HG03159 (cell line): Measurements from ENCODE around the gene CPTP.

Experiments
- ATAC-seq: cut with Tn5 transposase; IDR thresholded peaks from one replicate; pipeline ENCODE4 v1.9.1; 2021; ENCODE audit warnings: mild to moderate bottlenecking, moderate library complexity; ENCODE audit not compliant: unreplicated experiment

The CPTP gene

GRCh38 chr1:1317420-1317819 lies 7.2 kb upstream of the CPTP start:
- no peak for ATAC-seq

GRCh38 chr1:1318131-1318652 lies 6.4 kb upstream of the CPTP start:
- ATAC-seq: no peak

GRCh38 chr1:1318777-1319645 lies 5.6 kb upstream of the CPTP start:
- no peak for ATAC-seq

GRCh38 chr1:1319646-1319941 lies 5.0 kb upstream of the CPTP start:
- no peak for ATAC-seq

- no peak for ATAC-seq
These were observed 3.7 kb upstream of the CPTP start for GRCh38 chr1:1320666-1321448.

- no peak for ATAC-seq
These were observed 3.1 kb upstream of the CPTP start for GRCh38 chr1:1321477-1321876.

GRCh38 chr1:1322418-1322817 lies 2.2 kb upstream of the CPTP start:
- ATAC-seq: no peak

GRCh38 chr1:1322952-1323351 lies 1.6 kb upstream of the CPTP start:
- no peak for ATAC-seq

- ATAC-seq: peak; percentile 44
These were observed 498 bp upstream of the CPTP start for GRCh38 chr1:1324084-1324523.

- ATAC-seq: no peak
These were observed 879 bp downstream of the CPTP start for GRCh38 chr1:1325288-1326074.

- no peak for ATAC-seq
These were observed 1.5 kb downstream of the CPTP start for GRCh38 chr1:1326075-1326605.

- no peak for ATAC-seq
These were observed 2.7 kb downstream of the CPTP start for GRCh38 chr1:1327291-1327690.

- ATAC-seq: no peak
These were observed 3.7 kb downstream of the CPTP start for GRCh38 chr1:1328254-1328653.

GRCh38 chr1:1329304-1330210 lies 5.0 kb downstream of the CPTP start:
- no peak for ATAC-seq

- no peak for ATAC-seq
These were observed 5.9 kb downstream of the CPTP start for GRCh38 chr1:1330366-1331067.

- no peak for ATAC-seq
These were observed 6.7 kb downstream of the CPTP start, which contains the start of gene TAS1R3 for GRCh38 chr1:1331068-1331965. TAS1R3 (plus strand) TSS chr1:1331280; CDS start chr1:1331346, 66 bp downstream.

- ATAC-seq: no peak
These were observed 7.6 kb downstream of the CPTP start for GRCh38 chr1:1332031-1332755.
